HG03135 (cell line): ENCODE measurements around the gene SRPRA.
A peak's percentile ranks its signal among the peaks of the same experiment; 100 is the strongest.
"Not testable (repeated sequence)": the region's sequence is repeated elsewhere in the genome, so short reads cannot be mapped to it uniquely, and the experiment has no call there.

Source experiments
- ATAC-seq: cut with Tn5 transposase; IDR thresholded peaks from one replicate; pipeline ENCODE4 v1.9.1; 2021; ENCODE audit warnings: mild to moderate bottlenecking, moderate library complexity; ENCODE audit not compliant: unreplicated experiment

The SRPRA gene, protein sequence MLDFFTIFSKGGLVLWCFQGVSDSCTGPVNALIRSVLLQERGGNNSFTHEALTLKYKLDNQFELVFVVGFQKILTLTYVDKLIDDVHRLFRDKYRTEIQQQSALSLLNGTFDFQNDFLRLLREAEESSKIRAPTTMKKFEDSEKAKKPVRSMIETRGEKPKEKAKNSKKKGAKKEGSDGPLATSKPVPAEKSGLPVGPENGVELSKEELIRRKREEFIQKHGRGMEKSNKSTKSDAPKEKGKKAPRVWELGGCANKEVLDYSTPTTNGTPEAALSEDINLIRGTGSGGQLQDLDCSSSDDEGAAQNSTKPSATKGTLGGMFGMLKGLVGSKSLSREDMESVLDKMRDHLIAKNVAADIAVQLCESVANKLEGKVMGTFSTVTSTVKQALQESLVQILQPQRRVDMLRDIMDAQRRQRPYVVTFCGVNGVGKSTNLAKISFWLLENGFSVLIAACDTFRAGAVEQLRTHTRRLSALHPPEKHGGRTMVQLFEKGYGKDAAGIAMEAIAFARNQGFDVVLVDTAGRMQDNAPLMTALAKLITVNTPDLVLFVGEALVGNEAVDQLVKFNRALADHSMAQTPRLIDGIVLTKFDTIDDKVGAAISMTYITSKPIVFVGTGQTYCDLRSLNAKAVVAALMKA

GRCh38 chr11:126268708-126269579 is at the start of gene SRPRA, which contains the start of gene FOXRED1:
TSS of gene SRPRA (minus strand) at chr11:126268895. CDS start at chr11:126268804, 91 bp downstream.
TSS of gene FOXRED1 (plus strand) at chr11:126269154. CDS start at chr11:126269207, 53 bp downstream.
- ATAC-seq = peak; percentile 99

DNA sequence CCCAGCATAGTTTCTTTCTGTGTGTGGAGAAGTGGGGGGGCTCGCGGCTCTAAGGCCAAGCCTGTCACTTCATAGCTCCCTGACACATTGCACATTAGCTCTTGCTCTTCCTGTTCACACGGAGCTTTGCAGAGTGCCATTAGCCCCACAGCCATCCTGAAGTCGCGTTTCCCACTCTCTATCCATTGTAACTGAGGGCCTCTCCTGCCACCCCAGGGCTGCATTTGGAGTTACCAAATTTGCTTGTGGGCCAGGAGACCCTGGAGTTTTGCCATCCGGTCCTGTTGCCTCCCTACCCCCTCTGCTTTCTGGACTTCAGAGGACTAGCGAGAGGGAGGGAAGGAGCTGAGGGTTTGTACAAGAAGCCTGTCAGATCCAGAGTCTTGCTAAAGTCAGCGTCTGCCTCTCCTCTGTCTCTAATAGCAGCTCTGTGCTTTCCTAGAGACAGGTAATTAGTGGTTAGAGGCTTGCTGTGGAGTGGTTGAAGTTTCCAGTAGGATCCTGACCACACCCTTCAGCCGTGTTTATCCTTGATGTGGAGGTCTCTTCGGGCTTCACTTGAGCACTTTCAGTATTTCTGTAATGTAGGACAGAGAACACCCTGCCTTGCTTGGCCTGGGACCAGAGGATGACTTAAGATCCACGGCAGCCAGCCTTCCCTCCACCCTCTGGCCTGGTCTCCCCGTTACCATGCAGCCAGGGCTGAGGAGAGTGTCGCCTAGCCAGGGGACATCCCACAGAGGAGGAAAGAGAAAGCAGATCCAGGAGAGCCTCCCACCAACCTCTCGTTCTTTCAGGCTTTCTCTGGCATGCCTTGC is 49.3 kb upstream of the SRPRA start:
- peak; percentile 42 for ATAC-seq

DNA sequence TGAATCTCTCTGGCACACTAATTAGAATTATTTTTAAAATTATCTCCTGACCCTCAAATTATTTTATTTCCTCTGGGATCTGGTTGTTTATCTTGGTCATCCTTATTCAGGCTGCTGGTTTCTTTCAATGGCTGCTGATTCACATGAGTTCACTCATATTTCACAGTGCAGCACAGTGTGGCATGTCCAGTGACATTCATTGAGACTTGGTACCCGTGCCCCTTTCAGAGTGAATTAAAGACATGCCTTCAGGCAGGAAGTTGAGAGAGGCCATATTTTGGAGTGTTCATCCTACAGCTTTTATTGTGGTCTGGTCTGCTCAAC is 48.7 kb upstream of the SRPRA start:
- ATAC-seq = no peak

DNA sequence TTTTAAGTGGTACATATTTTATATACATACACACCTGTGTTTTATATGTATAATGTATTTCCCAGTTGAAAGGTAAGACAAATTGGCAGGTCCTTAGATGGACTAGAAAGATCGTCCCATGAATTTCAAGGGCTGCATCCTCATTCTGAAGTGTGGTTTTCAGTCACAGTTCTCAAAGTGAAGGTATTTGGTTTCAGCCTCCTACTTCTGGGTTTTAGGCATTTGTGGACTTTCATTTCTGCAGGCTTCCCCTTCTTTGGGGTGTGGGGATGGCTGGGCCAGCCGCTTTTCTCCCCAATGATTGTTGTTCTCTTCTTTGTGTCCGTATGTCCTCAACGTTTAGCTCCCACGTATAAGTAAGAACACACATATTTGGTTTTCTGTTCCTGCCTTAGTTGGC is 45.1 kb upstream of the SRPRA start:
- ATAC-seq = no peak

DNA sequence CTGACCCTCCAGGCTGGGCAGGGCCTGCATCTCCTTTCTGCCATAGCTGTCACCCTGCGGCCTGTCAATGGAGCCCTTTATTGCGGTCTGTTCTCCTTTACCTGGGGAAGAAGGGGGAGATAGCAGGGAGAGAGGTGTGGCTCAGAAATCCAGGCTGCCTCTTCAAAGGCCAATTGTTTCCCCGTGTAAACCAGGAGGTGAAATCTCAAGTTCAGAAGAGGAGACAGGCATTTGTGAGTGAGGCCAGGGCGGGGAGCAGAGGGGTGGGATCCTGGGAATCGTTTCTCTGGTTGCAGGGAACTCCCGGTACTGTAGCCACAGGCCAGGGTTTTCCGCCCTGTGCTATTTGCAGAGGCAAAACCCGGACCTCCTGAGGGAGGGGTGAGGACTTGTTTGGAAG is 44.3 kb upstream of the SRPRA start:
- ATAC-seq = no peak

GRCh38 chr11:126311401-126312291 is 43.0 kb upstream of the SRPRA start:
- peak; percentile 67 for ATAC-seq

DNA sequence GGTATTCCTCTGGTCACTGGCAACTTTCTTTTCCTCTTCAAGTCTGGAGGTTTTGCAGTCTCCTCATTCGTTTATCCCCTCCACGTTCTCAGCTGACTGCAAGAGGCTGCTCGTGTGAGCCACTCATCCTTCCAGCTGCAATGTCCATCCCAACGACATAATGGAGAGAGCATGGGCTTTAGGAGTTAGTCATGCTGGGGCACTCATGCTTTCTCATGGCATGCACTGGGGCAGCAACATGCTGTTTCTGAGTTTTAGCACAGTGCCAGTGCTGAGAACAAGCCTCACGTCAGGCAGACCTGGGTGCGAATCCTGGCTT is 42.3 kb upstream of the SRPRA start:
- no peak for ATAC-seq

GRCh38 chr11:126310200-126310991 is 41.7 kb upstream of the SRPRA start:
- ATAC-seq = no peak

- ATAC-seq = not testable (repeated sequence)
Observed at GRCh38 chr11:126308771-126309170, 40.1 kb upstream of the SRPRA start.

- no peak for ATAC-seq
Observed at GRCh38 chr11:126308271-126308671, 39.6 kb upstream of the SRPRA start.

DNA sequence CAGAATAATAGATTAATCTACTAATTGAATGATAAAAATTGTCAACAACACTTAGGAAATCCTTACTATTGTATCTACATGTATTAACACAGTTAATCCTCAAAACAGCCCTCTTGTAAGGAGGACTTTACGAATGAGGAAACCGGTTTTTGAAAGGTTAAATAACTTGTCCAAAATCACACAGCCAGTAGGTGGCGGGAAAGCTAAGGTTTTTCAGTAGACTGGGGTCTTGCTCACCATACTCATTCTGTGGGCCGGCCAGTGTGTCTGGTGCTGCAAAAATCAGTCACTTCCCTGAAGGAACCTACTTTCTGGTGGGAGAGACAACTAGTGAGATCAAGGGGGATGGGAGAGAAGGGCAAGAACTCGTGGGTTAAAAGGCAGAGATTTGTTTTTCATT is 39.0 kb upstream of the SRPRA start:
- no peak for ATAC-seq

DNA sequence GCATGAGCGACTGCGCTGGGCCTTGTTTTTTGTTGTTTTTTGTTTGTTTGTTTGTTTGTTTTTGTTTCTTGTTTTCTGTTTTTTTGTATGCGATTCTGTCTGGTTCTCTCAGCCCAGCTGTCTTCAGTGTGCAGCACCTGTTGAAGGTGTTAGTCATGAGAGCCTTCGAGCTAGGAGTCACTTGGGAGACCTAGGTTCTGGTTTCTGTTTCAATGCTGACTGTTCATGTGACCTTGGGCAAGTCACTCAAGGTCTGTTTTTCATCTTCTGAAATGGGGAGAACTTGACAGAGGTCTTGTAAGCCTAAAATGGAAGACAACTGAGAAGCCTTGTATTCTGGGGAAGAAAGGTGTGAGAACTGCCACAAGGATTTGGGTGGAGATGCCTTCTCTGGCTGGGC is 37.0 kb upstream of the SRPRA start:
- ATAC-seq = no peak

DNA sequence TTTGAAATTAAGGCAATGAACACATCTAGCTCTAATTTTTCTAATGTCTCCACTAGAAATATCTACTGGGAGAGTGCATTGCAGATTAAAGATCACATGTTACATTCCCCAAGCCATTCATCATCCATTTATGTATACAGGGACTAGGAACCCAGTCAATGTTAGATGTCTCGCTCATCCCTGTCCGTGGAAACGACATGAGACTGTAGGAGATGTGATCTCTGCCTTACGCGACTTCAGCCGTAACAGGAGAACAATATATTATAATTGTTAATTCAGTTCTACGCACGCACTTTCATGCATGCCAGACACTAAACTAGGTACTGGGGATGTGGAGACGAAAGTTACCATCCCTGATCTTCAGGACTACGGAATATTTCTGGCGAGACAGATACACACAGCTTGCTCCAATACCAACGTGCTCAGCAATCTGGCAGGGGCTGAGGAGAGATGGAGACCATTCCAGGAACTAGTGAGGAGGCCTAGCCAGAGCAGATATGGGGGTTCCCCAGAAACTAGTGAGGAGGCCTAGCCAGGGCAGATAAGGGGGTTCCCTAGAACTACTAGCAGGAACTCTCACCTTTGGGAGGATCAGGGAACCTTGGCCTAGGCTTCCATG is 35.9 kb upstream of the SRPRA start:
- no peak for ATAC-seq

- peak; percentile 88 for ATAC-seq
Observed at GRCh38 chr11:126303623-126304456, 35.1 kb upstream of the SRPRA start, which contains the start of gene DCPS. TSS of gene DCPS (plus strand) at chr11:126304060. CDS start at chr11:126304081, 21 bp downstream.

- ATAC-seq = no peak
Observed at GRCh38 chr11:126297004-126297403, 28.3 kb upstream of the SRPRA start.

DNA sequence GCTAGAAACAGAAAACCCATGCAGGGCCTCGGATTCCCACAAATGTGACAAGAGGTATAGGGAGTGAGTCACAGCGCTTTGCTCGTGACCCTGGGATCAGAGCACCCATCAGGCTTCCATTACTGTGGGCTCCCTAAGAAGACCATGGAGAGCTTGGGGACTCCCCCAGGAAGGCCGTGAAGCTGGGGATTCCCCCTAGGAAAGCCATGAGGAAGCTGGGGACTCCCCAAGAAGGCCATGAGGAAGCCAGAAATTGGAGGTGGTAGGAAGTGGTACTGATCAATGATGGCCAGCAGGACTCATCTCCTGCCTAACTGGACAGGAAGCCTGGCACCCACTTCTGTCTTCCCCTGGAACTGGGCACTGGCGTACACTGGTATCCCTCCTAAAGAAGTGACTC is 25.0 kb upstream of the SRPRA start:
- no peak for ATAC-seq

- no peak for ATAC-seq
Observed at GRCh38 chr11:126290887-126291286, 22.2 kb upstream of the SRPRA start.

- ATAC-seq = no peak
Observed at GRCh38 chr11:126288237-126288636, 19.5 kb upstream of the SRPRA start.
